Brain microvascular endothelial cell (primary cell): ENCODE results near the gene VARS1.
"Not testable (repeated sequence)": the region's sequence is repeated elsewhere in the genome, so short reads cannot be mapped to it uniquely, and the experiment has no call there.

Experiments used
- DNase-seq: peaks from one replicate; pipeline ENCODE4 v3.0.0-alpha.2; 2020
- H3K27ac ChIP-seq: fragments of 250-450 bp; sonication (Bioruptor Pico); 2 replicates; pipeline ENCODE4 v1.5.1; 2020; ENCODE audit warnings: mild to moderate bottlenecking, moderate library complexity
- H3K27me3 ChIP-seq: fragments of 250-450 bp; sonication (Bioruptor Pico); replicated peaks from 2 replicates; pipeline ENCODE4 v1.5.1; 2020; ENCODE audit warnings: mild to moderate bottlenecking
- H3K36me3 ChIP-seq: fragments of 250-450 bp; sonication (Bioruptor Pico); replicated peaks from 2 replicates; pipeline ENCODE4 v1.5.1; 2020; ENCODE audit warnings: mild to moderate bottlenecking
- H3K4me3 ChIP-seq: 2 replicates; pipeline ENCODE4 v1.5.1; 2011; ENCODE audit warnings: low read depth, mild to moderate bottlenecking, control low read depth, low read length, moderate library complexity
- CTCF ChIP-seq: IDR thresholded peaks from 2 replicates; pipeline ENCODE4 v1.5.1; 2011; ENCODE audit warnings: low read depth, mild to moderate bottlenecking, moderate library complexity, low read length, control low read depth, inconsistent platforms; ENCODE audit errors: missing control alignments
- in situ Hi-C: cut with HindIII; loops from 2 replicates; pipeline ENCODE4 v1.10.0; 2017; ENCODE audit warnings: low sequenced_read_pairs, low pct_ligation_motif_present

The VARS1 gene

DNA sequence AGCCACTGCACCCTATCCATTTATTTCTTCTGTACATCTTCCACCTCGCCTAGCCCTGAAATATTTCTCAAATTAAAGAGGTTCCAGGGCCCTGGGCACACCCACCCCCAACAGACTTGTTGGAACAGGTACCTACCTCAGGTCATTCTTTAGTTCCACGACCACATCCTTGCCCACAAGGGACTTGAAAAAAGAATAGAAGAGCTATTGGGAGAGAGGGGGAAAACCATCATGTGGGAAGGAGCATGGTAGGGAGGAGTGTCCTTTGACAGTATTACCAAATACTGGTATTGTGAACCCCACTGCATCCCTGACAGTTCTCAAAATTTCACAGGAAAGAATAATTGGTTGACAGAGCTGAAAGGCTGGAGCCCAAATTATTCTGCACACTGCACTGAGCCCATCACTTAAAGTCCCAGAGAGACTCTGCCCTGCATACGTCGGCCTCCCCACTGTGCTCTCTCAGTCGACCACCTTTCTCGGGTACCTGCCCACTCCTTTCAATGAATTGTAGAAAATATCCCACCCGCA is 10.5 kb upstream of the VARS1 start:
- Histone ChIP-seq H3K36me3 (peaks cover 2% of the 10 kb centered on the region), H3K27ac (peak overlapping the region; percentile 59), H3K27me3 (no peaks in the 10 kb centered on the region), H3K4me3 (peak overlapping the region; percentile 81)
- DNase-seq, result no peak
- TF ChIP-seq CTCF, result no peak
- in situ Hi-C loops, result no loop called here

GRCh38 chr6:31801031-31801927 is 5.7 kb upstream of the VARS1 start:
- DNase-seq, H3K27me3 ChIP-seq, in situ Hi-C loops, H3K4me3 ChIP-seq, H3K36me3 ChIP-seq, H3K27ac ChIP-seq: not testable (repeated sequence)

DNA sequence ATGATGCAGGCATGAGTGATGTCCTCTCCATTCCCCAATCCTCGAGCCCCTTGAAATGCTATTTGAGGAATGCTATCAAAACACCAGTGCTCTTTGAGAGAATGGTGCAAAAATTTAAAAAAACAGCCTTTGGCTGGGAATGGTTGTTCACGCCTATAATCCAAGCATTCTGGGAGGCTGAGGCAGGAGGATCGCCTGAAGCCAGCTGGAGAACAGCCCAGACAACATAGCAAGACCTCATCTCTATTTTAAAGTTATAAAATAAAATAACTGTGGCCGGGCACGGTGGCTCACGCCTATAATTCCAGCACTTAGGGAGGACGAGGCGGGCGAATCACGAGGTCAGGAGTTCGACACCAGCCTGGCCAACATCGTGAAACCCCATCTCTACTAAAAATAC is 4.2 kb upstream of the VARS1 start:
- H3K27ac ChIP-seq, result no peak overlapping the region
- peaks cover 2% of the 10 kb centered on the region for H3K36me3 ChIP-seq
- no peak for DNase-seq
- in situ Hi-C loops, result no loop called here
- no peak overlapping the region for H3K4me3 ChIP-seq
- no peak for TF ChIP-seq CTCF
- no peaks in the 10 kb centered on the region for H3K27me3 ChIP-seq

GRCh38 chr6:31797588-31797987 is 2.0 kb upstream of the VARS1 start:
- TF ChIP-seq CTCF, result no peak
- Histone ChIP-seq H3K27ac (no peak overlapping the region), H3K27me3 (no peaks in the 10 kb centered on the region), H3K36me3 (peaks cover 2% of the 10 kb centered on the region), H3K4me3 (no peak overlapping the region)
- in situ Hi-C loops, result no loop called here
- DNase-seq, result no peak

- no peak for TF ChIP-seq CTCF
- no peak overlapping the region for H3K27ac ChIP-seq
Measured at GRCh38 chr6:31796993-31797385, 1.4 kb upstream of the VARS1 start.

DNA sequence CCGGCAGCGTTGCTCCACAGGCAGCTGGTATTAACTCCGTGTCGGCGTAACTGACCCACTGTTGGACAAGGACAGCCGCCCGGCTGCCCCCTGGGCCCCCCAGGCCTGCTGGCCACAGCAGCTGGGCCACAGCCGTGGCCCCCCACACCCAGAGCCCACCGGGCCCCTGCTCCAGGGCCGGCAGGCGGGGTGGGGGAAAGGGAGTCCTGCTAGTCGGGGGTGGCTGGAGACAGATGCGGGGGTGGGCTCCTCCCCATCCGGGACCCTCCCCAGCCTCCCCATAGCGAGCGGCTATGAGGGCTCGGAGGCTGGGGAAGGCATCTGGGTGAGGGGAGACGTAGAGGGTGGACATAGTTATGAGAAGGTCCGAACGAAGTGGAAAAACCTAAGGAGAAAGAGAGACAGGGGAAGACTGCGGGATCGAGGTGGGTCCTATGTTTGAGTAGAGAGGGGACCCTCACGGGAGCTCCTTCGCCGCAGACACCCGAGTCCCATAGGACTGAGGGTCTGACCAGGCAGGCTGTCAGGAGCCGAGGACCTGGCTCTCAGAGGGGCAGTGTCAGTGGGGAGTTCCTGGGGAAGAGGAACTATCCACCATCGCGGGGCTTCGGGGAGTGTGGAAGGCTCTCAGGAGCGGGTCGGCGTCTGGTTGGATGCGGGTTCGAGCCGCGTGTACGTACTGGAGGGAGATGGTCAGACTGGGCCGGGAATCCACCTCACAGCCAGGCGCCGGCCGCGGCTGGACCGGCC is 511 bp downstream of the VARS1 start:
- Histone ChIP-seq H3K36me3 (peaks cover 20% of the 10 kb centered on the region), H3K27ac (peak overlapping the region; percentile 96), H3K4me3 (peak overlapping the region; percentile 90), H3K27me3 (no peaks in the 10 kb centered on the region)
- no peak for DNase-seq
- no peak for TF ChIP-seq CTCF
- in situ Hi-C loops, result no loop called here

More at GRCh38 chr6:31796993-31797385, 1.4 kb upstream of the VARS1 start:
- no peaks in the 10 kb centered on the region for H3K27me3 ChIP-seq
- in situ Hi-C loops, result no loop called here
- DNase-seq, result no peak
- H3K36me3 ChIP-seq, result peaks cover 5% of the 10 kb centered on the region
- H3K4me3 ChIP-seq, result no peak overlapping the region
